Measurements from ENCODE around the gene ATMIN. TPM values are rescaled to one million over a fixed set of nuclear protein-coding genes. Genes with fewer than 3 reads are reported as not detected.

ATMIN gene, protein sequence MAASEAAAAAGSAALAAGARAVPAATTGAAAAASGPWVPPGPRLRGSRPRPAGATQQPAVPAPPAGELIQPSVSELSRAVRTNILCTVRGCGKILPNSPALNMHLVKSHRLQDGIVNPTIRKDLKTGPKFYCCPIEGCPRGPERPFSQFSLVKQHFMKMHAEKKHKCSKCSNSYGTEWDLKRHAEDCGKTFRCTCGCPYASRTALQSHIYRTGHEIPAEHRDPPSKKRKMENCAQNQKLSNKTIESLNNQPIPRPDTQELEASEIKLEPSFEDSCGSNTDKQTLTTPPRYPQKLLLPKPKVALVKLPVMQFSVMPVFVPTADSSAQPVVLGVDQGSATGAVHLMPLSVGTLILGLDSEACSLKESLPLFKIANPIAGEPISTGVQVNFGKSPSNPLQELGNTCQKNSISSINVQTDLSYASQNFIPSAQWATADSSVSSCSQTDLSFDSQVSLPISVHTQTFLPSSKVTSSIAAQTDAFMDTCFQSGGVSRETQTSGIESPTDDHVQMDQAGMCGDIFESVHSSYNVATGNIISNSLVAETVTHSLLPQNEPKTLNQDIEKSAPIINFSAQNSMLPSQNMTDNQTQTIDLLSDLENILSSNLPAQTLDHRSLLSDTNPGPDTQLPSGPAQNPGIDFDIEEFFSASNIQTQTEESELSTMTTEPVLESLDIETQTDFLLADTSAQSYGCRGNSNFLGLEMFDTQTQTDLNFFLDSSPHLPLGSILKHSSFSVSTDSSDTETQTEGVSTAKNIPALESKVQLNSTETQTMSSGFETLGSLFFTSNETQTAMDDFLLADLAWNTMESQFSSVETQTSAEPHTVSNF
- total RNA-seq, result 59.1 and 60.1 TPM in 2 replicates

DNA sequence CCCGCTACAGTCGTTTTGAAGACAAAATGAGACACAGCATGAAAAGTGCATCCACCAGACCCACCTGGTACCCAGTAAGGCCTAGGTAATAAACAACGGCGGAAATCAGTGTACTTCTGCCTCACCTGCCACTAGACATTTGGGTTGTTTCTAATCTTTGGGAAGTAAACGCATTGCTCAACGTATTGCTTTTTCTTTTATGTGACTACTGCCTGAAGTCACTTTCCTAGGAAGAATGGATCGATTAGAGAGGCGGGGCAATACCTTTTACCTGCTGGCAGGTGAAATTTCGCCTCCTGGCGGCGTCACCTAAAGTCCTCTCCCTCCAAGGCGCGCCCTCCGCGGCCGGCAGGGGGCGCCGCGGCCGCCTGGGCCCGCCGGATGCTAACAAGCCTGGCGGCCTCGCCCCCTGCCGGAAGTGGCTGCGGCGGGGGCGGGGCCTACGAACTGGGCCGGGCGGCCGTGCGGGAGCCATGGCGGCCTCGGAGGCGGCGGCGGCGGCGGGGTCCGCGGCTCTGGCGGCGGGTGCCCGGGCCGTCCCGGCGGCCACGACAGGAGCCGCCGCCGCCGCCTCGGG lies at the start of gene ATMIN:
Gene ATMIN, plus strand, starts transcription at position 445 of the 577 bp plus-strand sequence. Its CDS starts 29 bp downstream, at position 474.

DNA sequence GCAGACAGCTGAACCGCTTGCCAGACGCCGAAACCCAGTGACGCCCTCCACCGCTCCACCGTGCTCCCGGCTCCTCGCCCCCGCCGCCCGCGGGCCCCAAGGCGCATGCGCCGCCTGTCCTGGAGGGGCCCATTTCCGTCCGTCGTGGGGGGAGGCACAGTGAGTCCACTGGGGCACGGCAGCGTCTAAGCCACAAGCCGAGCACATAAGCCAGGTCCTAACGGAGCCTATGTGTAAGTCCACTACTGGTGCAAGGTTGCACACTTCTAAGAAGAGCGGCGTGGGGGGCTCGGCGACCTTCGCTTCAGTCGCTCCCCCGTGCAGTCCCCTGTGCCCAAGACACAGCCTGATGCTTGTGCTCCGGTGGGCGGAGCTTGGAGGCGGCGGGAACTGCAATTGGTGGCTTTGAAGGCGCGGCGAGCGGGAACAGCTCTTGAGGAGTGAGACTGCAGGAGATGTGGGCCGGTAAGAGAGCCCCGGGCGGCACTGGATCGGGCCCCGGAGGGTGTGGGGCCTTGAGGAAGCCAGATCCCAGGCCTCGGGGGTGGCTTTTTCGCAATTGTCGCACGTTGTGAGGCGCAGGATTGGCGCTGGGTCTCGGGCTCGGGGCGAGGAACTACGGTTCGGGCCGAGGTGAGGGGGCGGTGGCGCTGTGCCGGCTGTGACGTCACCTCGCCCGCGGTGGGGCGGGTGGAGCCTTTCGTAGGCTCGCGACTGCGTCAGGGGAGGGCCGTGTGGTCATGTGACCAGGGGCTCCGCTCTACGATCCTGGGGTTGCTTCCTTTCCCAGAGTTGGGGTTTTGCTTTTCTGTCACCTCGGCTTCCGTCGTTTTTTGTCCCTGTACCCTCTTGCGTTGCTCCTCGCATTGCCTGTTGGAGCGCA lies 28.6 kb upstream of the ATMIN start, which contains the start of the genes CENPN and CMC2:
Gene CENPN, plus strand, starts transcription at position 402 of the 883 bp plus-strand sequence. CDS start 4,726 bp downstream, outside the sequence.
Gene CMC2, minus strand, starts transcription at position 73 of the 883 bp plus-strand sequence. CDS start 9,491 bp downstream, outside the sequence.

DNA sequence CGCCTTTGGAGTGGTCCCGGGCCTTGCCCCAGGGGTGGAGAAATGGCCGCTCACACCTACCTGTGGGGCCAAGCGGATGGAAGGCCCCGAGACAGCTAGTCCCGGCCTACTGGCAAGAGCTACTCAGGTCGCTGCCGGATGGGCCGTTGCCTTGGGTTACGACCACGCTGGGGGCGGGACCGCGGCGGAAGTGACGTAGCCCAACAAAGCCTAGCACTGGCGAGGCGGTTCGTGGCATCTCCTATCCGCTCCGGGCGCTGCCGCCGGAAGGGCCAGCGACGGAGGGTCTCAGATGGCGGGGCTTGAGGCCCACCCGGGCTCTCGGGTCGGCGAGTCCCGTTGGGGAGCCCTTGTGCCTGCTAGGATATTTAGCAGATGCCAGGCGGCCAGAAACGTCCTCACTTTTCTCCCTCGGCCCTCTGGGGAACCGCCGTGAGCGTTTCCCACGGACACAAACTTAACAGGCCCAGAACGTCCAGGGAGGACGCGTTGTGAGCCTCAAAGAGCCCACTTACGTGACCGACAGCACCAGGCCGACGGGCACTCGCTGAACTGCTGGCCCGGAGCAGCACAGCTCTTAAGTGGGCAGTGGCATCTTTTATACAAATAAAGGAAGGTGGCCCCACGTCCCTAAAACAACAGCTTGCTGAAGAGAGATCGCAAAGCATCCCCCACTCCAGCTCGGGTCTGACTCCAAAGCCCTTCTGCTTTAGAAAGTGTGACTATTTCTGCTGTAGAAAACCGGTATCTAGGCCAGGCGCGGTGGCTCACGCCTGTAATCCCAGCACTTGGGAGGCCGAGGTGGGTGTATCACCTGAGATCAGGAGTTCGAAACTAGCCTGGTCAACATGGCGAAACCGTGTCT lies 41.7 kb downstream of the ATMIN start, which contains the start of gene C16orf46:
Gene C16orf46, minus strand, starts transcription at position 163 of the 865 bp plus-strand sequence. CDS start 13,283 bp downstream, outside the sequence.

DNA sequence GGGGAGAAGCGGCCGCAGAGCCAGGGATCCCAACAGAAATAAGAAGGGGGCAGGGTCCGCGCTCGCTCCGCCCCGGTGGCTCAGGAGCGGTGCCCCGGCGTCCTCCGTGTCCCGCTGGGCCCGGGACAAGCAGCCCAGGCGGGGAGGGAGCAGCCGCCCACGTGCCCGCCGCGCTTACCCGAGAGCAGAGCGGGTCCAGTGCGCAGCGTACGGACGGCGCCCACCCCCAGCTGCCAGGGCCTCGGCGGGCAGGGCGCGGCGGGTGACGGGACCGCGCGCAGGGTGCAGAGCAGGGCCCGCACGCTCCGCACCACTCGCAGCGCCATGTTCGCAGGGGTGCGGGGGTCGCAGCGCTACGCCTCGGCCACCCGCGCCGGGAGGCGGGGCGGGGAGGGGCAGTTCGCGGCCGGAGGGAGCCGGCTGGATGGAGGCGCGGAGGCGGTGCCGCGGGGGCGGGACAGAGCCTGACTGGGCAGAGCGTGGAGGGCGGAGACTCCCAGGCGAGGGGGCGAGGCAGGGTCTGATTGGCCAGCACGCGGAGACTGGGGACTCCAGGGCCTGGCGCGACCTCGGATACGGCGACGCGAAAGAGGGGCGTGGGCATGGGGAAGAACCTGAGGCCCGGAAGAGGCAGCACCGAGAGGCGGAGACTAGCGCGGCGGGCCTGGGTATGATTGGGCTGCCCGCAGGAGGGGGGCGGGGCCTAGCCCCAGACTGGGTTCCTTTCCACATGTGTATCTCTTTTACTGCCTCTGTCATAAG lies 60.5 kb downstream of the ATMIN start, which contains the start of gene GCSH:
Gene GCSH, minus strand, starts transcription at position 443 of the 762 bp plus-strand sequence. Its CDS starts 117 bp downstream, at position 326.

Small RNAs within 50 kb of the gene (small RNA-seq; reads per million reads assigned to genes)
- gene AC092718.3, result not detected

Other genes with a start within 250 kb of the ATMIN start
- 6.9 and 9.1 TPM in 2 replicates for gene CDYL2, start 231.2 kb upstream of the ATMIN start, total RNA-seq
- gene CMC2, start 29.0 kb upstream of the ATMIN start, total RNA-seq, result 17.0 and 30.1 TPM in 2 replicates
- 36.8 and 43.3 TPM in 2 replicates for gene CENPN, start 28.6 kb upstream of the ATMIN start, total RNA-seq
- 0.52 and 0.54 TPM in 2 replicates for gene C16orf46, start 41.4 kb downstream of the ATMIN start, total RNA-seq
- 20.1 and 26.8 TPM in 2 replicates for gene GCSH, start 60.6 kb downstream of the ATMIN start, total RNA-seq
- gene BCO1, start 202.8 kb downstream of the ATMIN start, total RNA-seq, result not detected in 2 replicates

Data from articular chondrocyte of knee joint (primary cell).